DOHH2 (cell line): ENCODE data around the gene EEPD1.

Source experiments
- EZH2phosphoT487 ChIP-seq: fragments of 200-600 bp; sonication (generic); IDR thresholded peaks from 2 replicates; pipeline ENCODE4 v1.6.1; 2017; ENCODE audit warnings: borderline replicate concordance, mild to moderate bottlenecking, antibody characterized with exemption, low read length, moderate library complexity, mixed read lengths
- TF ChIP-seq, protein P1 (sequence below): fragments of 200-600 bp; sonication (generic); IDR thresholded peaks from one replicate; pipeline ENCODE4 v1.5.1; 2014; ENCODE audit warnings: antibody characterized with exemption, mild to moderate bottlenecking, low read depth, low read length; ENCODE audit not compliant: poor library complexity, severe bottlenecking

DNA sequence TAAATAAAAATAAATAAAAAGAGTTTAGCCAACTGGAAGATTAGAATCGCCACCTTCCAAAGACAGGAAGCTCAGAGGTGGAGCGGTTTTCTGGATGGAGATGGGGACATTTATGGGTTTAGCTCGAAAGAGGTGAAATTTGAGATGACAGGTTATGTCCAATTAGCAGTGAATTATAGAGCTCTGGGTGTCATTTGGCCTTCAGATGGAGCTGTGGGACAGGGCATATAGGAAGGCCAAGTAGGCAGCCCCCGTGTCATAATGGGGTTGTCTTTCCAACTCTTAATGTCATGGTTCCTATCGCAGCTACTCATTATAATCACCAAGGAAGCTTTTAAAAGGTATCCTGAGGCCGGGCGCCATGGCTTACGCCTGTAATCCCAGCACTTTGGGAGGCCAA lies 21.0 kb upstream of the EEPD1 start:
- TF ChIP-seq, protein P1, sequence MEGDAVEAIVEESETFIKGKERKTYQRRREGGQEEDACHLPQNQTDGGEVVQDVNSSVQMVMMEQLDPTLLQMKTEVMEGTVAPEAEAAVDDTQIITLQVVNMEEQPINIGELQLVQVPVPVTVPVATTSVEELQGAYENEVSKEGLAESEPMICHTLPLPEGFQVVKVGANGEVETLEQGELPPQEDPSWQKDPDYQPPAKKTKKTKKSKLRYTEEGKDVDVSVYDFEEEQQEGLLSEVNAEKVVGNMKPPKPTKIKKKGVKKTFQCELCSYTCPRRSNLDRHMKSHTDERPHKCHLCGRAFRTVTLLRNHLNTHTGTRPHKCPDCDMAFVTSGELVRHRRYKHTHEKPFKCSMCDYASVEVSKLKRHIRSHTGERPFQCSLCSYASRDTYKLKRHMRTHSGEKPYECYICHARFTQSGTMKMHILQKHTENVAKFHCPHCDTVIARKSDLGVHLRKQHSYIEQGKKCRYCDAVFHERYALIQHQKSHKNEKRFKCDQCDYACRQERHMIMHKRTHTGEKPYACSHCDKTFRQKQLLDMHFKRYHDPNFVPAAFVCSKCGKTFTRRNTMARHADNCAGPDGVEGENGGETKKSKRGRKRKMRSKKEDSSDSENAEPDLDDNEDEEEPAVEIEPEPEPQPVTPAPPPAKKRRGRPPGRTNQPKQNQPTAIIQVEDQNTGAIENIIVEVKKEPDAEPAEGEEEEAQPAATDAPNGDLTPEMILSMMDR = peak; percentile 46
- no peak for TF ChIP-seq EZH2phosphoT487
